Measurements from ENCODE around the gene CLIC4. TPM values are rescaled to one million over a fixed set of nuclear protein-coding genes. Genes with fewer than 3 reads are reported as not detected.

Gene CLIC4
- total and polyA plus RNA-seq, 2 donors (not counting 1 experiment from before 2014, with no cell fraction given), result 28.5 to 123 TPM

GRCh38 chr1:24892188-24893153, 147.2 kb downstream of the CLIC4 start:
- 100% methylated on average over 1 of the region's 1 CpG for WGBS (ENCODE audit: insufficient coverage)
- peaks cover 0 to 2% of the 10 kb centered on the region in 2 donors for H3K4me1 ChIP-seq (ENCODE audit: control insufficient read depth in 2 of 2, insufficient read depth in 2 of 2, low read length in 2 of 2)
- H3K9ac ChIP-seq (ENCODE audit: low read length), result no peak overlapping the region
- CTCF ChIA-PET, result interaction anchor here (1.0 kb wide), 1 partner anchor 40 kb away, joined by 3 read pairs; no protein-coding TSS in a partner anchor
- no peak overlapping the region for H2AFZ ChIP-seq (ENCODE audit: insufficient read depth, low read depth, low read length, poor library complexity, severe bottlenecking)
- no peaks in the 10 kb centered on the region for H3K79me2 ChIP-seq (ENCODE audit: control insufficient read depth, insufficient read depth, low read length)
- H3K36me3 ChIP-seq (replicated peaks in 1 of 2; ENCODE audit: control extremely low read depth in 1 of 2, control insufficient read depth in 1 of 2, extremely low read depth in 1 of 2, insufficient read depth in 2 of 2, low read length in 1 of 2), result no peaks in the 10 kb centered on the region
- H3K4me3 Mint-ChIP-seq, result no peak overlapping the region
- TF ChIP-seq, protein P1, sequence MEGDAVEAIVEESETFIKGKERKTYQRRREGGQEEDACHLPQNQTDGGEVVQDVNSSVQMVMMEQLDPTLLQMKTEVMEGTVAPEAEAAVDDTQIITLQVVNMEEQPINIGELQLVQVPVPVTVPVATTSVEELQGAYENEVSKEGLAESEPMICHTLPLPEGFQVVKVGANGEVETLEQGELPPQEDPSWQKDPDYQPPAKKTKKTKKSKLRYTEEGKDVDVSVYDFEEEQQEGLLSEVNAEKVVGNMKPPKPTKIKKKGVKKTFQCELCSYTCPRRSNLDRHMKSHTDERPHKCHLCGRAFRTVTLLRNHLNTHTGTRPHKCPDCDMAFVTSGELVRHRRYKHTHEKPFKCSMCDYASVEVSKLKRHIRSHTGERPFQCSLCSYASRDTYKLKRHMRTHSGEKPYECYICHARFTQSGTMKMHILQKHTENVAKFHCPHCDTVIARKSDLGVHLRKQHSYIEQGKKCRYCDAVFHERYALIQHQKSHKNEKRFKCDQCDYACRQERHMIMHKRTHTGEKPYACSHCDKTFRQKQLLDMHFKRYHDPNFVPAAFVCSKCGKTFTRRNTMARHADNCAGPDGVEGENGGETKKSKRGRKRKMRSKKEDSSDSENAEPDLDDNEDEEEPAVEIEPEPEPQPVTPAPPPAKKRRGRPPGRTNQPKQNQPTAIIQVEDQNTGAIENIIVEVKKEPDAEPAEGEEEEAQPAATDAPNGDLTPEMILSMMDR (IDR thresholded peaks at IDR 0.05), result no peak
- no peak for TF ChIP-seq EZH2 (IDR thresholded peaks at IDR 0.05; ENCODE audit: borderline replicate concordance, insufficient read depth, low read depth, low read length, poor library complexity, severe bottlenecking)
- H3K27me3 Mint-ChIP-seq, result peaks cover 3% of the 10 kb centered on the region
- H3K27me3 ChIP-seq (replicated peaks in 1 of 4; ENCODE audit: control extremely low read depth in 1 of 4, control insufficient read depth in 3 of 4, insufficient read depth in 4 of 4, low read length in 3 of 4), result peaks cover 0 to 8% (median 1%) of the 10 kb centered on the region in 4 experiments
- POLR2A ChIA-PET, result no interaction called here
- H4K20me1 ChIP-seq (ENCODE audit: control insufficient read depth, insufficient read depth, low read length, poor library complexity, severe bottlenecking), result no peaks in the 10 kb centered on the region
- no peak overlapping the region for H3K27ac ChIP-seq (ENCODE audit: low read length in 2 of 2)
- no peak for ATAC-seq (ENCODE audit: low read depth)
- H3K4me2 ChIP-seq (replicated peaks; ENCODE audit: low read depth, low read length, poor library complexity, severe bottlenecking), result no peak overlapping the region
- H3K9me3 ChIP-seq (ENCODE audit: control extremely low read depth in 1 of 3, control insufficient read depth in 2 of 3, insufficient read depth in 1 of 3, low read length in 2 of 3), result peaks cover 0 to 13% (median 12%) of the 10 kb centered on the region in 3 donors
- intact Hi-C loops (cut with micrococcal nuclease), result no loop called here
- DNase-seq, result no peak
- no peak overlapping the region for H3K4me3 ChIP-seq (ENCODE audit: control extremely low read depth in 1 of 5, extremely low read depth in 1 of 5, insufficient read depth in 1 of 5, low read depth in 2 of 5, low read length in 4 of 5)
- H3K4me1 Mint-ChIP-seq, result peaks cover 8% of the 10 kb centered on the region
- peaks cover 12% of the 10 kb centered on the region for H3K9me3 Mint-ChIP-seq (ENCODE audit: insufficient read depth)
- no peak overlapping the region for H3K27ac Mint-ChIP-seq

- intact Hi-C loops (cut with micrococcal nuclease), result no loop called here
Measured at GRCh38 chr1:24893431-24893830, 148.2 kb downstream of the CLIC4 start.

More at GRCh38 chr1:24893431-24893830, 148.2 kb downstream of the CLIC4 start:
- Mint-ChIP-seq H3K4me3 (no peak overlapping the region), H3K27me3 (peaks cover 3% of the 10 kb centered on the region), H3K4me1 (peaks cover 12% of the 10 kb centered on the region), H3K27ac (no peak overlapping the region), H3K9me3 (ENCODE audit: insufficient read depth) (peaks cover 12% of the 10 kb centered on the region)
- no CpG with 5 or more reads among the region's 3 CpGs for WGBS (ENCODE audit: insufficient coverage)
- H3K79me2 ChIP-seq (ENCODE audit: control insufficient read depth, insufficient read depth, low read length), result no peaks in the 10 kb centered on the region
- H3K4me1 ChIP-seq (ENCODE audit: control insufficient read depth in 2 of 2, insufficient read depth in 2 of 2, low read length in 2 of 2), result peaks cover 0 to 6% of the 10 kb centered on the region in 2 donors
- H3K36me3 ChIP-seq (replicated peaks in 1 of 2; ENCODE audit: control extremely low read depth in 1 of 2, control insufficient read depth in 1 of 2, extremely low read depth in 1 of 2, insufficient read depth in 2 of 2, low read length in 1 of 2), result no peaks in the 10 kb centered on the region
- H3K4me3 ChIP-seq (ENCODE audit: control extremely low read depth in 1 of 5, extremely low read depth in 1 of 5, insufficient read depth in 1 of 5, low read depth in 2 of 5, low read length in 4 of 5), result no peak overlapping the region
- ChIA-PET CTCF (interaction anchor here (1.0 to 1.5 kb wide), 2 partner anchors 12 to 39 kb away, joined by 3 read pairs; no protein-coding TSS in a partner anchor), POLR2A (no interaction called here)
- TF ChIP-seq EZH2 (IDR thresholded peaks at IDR 0.05; ENCODE audit: borderline replicate concordance, insufficient read depth, low read depth, low read length, poor library complexity, severe bottlenecking), result no peak
- TF ChIP-seq, protein P1 (IDR thresholded peaks at IDR 0.05), result no peak
- no peak overlapping the region for H3K27ac ChIP-seq (ENCODE audit: low read length in 2 of 2)
- H3K9ac ChIP-seq (ENCODE audit: low read length), result no peak overlapping the region
- no peak overlapping the region for H2AFZ ChIP-seq (ENCODE audit: insufficient read depth, low read depth, low read length, poor library complexity, severe bottlenecking)
- H3K27me3 ChIP-seq (replicated peaks in 1 of 4; ENCODE audit: control extremely low read depth in 1 of 4, control insufficient read depth in 3 of 4, insufficient read depth in 4 of 4, low read length in 3 of 4), result peaks cover 0 to 4% (median 1%) of the 10 kb centered on the region in 4 experiments
- peaks cover 0 to 13% (median 12%) of the 10 kb centered on the region in 3 donors for H3K9me3 ChIP-seq (ENCODE audit: control extremely low read depth in 1 of 3, control insufficient read depth in 2 of 3, insufficient read depth in 1 of 3, low read length in 2 of 3)
- H3K4me2 ChIP-seq (replicated peaks; ENCODE audit: low read depth, low read length, poor library complexity, severe bottlenecking), result no peak overlapping the region
- DNase-seq (no peak), ATAC-seq (ENCODE audit: low read depth) (no peak)
- peaks cover 10% of the 10 kb centered on the region for H4K20me1 ChIP-seq (ENCODE audit: control insufficient read depth, insufficient read depth, low read length, poor library complexity, severe bottlenecking)

All from B cell (primary cell).